Breast epithelium (tissue), 3 donors: ENCODE data around the gene TARP.

ENCODE experiments used
- POLR2A ChIP-seq: fragments of 450-650 bp; IDR thresholded peaks from one replicate; pipeline ENCODE4 v1.6.1; 2016; ENCODE audit warnings: antibody characterized with exemption, mild to moderate bottlenecking, moderate library complexity
- POLR2AphosphoS5 ChIP-seq, 3 donors: sonication (generic); formaldehyde crosslinking; IDR thresholded peaks; one replicate each; pipeline ENCODE4 v1.6.1; 2017; ENCODE audit warnings: antibody characterized with exemption in 3 of 3
- TF ChIP-seq, protein P1 (sequence below), 3 donors: fragments of 450-650 bp; IDR thresholded peaks; one replicate each; pipeline ENCODE4 v1.5.1; 2016 to 2017; ENCODE audit warnings: antibody characterized with exemption in 3 of 3, mild to moderate bottlenecking in 3 of 3, moderate library complexity in 3 of 3

DNA sequence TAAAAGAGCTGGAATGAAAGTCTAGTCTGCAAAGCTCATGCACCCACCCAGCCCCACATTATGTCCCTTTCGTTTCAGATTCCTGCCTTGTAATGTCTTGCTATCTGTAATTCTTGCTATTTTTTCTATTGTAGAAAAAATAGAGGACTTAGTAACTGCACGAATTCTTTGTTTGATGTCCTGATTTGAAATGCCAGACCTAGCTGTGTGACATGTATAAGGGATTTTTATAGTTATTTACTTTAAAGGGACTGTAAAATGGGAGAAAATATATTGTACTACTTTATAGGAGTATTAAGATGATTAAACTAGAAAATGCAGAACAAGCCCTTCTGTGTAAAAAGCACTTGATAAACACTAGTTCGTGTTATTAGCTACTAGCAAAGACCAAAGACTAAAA is 32.4 kb downstream of the TARP start:
- TF ChIP-seq, protein P1, sequence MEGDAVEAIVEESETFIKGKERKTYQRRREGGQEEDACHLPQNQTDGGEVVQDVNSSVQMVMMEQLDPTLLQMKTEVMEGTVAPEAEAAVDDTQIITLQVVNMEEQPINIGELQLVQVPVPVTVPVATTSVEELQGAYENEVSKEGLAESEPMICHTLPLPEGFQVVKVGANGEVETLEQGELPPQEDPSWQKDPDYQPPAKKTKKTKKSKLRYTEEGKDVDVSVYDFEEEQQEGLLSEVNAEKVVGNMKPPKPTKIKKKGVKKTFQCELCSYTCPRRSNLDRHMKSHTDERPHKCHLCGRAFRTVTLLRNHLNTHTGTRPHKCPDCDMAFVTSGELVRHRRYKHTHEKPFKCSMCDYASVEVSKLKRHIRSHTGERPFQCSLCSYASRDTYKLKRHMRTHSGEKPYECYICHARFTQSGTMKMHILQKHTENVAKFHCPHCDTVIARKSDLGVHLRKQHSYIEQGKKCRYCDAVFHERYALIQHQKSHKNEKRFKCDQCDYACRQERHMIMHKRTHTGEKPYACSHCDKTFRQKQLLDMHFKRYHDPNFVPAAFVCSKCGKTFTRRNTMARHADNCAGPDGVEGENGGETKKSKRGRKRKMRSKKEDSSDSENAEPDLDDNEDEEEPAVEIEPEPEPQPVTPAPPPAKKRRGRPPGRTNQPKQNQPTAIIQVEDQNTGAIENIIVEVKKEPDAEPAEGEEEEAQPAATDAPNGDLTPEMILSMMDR (IDR thresholded peaks at IDR 0.05): no peak
- TF ChIP-seq POLR2A: no peak
- no peak for TF ChIP-seq POLR2AphosphoS5 (IDR thresholded peaks at IDR 0.05)
